ENCODE measurements around the gene VNN1. TPM values are rescaled to one million over a fixed set of nuclear protein-coding genes. Genes with fewer than 3 reads are reported as not detected.
"Not testable (repeated sequence)": the region's sequence is repeated elsewhere in the genome, so short reads cannot be mapped to it uniquely, and the experiment has no call there.

Gene VNN1
- total RNA-seq, 4 donors from 2014 or later: 2.5 to 21.4 (median 6.0) TPM

DNA sequence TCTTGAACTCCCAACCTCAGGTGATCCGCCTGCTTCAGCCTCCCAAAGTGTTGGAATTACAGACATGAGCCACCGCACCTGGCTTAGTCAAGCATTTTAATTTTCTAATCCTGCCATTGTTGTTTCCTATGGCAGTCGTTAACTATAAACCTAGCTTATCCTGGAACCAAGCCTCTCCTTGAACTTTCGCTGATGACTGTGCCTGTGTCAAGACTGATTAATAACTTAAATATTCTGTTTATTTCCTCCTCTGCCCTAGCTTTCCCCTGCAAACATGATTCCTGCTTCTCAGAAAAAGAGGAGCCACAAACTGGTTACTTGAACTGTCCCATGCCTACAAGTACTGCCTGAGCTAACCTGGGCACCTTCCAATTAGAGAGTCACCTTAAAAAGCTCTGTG is 1.5 kb downstream of the VNN1 start:
- no peak for DNase-seq (ENCODE audit: low spot score)
- TF ChIP-seq, protein P1, sequence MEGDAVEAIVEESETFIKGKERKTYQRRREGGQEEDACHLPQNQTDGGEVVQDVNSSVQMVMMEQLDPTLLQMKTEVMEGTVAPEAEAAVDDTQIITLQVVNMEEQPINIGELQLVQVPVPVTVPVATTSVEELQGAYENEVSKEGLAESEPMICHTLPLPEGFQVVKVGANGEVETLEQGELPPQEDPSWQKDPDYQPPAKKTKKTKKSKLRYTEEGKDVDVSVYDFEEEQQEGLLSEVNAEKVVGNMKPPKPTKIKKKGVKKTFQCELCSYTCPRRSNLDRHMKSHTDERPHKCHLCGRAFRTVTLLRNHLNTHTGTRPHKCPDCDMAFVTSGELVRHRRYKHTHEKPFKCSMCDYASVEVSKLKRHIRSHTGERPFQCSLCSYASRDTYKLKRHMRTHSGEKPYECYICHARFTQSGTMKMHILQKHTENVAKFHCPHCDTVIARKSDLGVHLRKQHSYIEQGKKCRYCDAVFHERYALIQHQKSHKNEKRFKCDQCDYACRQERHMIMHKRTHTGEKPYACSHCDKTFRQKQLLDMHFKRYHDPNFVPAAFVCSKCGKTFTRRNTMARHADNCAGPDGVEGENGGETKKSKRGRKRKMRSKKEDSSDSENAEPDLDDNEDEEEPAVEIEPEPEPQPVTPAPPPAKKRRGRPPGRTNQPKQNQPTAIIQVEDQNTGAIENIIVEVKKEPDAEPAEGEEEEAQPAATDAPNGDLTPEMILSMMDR (IDR thresholded peaks at IDR 0.05): no peak
- ATAC-seq (ENCODE audit: low FRiP score): no peak

DNA sequence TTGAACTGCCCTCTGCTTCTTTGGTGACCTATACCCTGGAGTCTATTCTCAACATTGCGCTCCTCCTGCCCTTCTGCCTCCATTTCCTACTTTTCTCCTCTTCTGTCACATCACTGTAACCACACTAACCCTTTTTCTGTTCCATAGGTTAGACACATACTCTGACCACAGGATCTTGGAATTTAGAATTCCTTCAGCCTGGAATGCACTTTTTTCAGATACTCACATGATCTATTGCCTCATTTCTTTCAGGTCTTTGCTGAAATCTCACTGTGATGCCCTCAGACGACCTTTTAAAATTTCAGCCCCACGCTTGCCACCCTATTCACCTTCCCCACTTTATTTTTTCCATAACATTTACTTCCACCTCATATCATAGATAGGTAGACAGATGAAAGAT is 5.1 kb downstream of the VNN1 start:
- ATAC-seq (ENCODE audit: low FRiP score) (no peak), DNase-seq (ENCODE audit: low spot score) (no peak)
- TF ChIP-seq, protein P1 (IDR thresholded peaks at IDR 0.05): no peak

DNA sequence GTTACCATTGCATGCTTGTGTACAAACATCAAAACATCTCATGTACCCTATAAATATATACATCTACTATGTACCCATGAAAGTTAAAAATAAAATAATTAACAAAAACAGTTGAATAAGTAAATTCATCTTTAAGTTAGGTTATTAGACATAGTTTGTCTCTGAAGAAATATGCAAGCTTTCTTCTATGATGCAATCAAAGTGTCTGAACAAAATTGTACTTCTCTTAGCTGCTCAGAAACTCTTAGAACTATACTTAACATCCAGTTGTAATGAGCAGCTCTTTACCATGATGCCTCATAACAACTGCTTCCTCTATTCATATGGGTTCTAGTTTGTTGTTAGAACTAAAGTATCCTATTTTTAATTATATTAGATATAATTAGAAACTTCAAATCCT is 5.9 kb downstream of the VNN1 start:
- DNase-seq (ENCODE audit: low spot score) (no peak), ATAC-seq (ENCODE audit: low FRiP score) (no peak)
- TF ChIP-seq, protein P1 (IDR thresholded peaks at IDR 0.05): no peak

DNA sequence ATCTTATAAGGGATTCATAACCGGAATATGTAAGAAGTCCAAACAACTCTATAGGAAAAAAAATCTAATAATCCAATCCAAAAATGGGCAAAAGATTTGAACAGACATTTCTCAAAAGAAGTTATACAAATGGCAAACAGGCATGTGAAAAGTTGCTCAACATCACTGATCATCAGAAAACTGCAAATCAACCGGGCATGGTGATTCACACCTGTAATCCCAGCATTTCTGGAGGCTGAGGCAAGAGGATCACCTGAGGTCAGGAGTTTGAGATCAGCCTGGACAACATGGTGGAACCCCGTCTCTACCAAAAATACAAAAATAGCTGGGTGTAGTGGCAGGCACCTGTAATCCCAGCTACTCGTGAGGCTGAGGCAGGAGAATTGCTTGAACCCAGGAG is 7.1 kb downstream of the VNN1 start:
- not testable (repeated sequence) for ATAC-seq (ENCODE audit: low FRiP score); DNase-seq (ENCODE audit: low spot score)

DNA sequence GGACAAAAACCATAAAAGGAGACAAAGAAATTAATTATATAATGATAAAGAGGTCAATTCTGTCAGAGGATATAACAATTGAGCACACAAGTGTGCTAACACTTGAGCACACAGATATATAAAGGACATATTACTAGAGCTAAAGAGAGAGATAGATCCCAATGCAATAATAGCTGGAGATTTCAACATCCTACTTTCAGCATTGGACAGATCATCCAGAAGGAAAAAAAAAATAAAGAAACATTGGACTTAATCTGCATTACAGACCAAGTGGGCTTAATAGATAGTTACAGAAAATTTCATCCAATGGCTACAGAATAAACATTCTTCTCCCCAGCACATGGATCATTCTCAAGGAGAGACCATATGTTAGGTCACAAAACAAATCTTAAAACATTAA is 9.9 kb downstream of the VNN1 start:
- no peak for ATAC-seq (ENCODE audit: low FRiP score)
- TF ChIP-seq, protein P1 (IDR thresholded peaks at IDR 0.05): no peak
- DNase-seq (ENCODE audit: low spot score): no peak

DNA sequence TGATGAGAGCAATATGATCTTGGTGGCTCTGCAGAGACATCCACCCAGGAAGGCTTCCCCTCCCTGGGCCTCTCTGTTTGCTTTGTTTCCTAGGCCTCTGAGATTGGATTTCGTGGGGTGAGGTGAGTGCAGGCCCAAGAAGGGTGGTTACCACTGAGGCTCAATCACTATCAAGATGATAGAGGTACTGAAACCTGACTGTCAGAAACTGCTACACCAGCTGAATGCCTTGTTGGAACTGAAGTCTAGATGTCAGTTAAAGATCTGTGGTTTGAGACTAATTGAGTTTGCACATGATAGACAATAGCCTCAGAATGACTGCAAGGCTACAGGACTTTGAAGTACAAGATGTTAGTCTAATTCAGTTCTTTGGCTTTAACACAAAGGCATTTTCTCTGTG is 15.2 kb downstream of the VNN1 start:
- TF ChIP-seq, protein P1 (IDR thresholded peaks at IDR 0.05): no peak
- no peak for ATAC-seq (ENCODE audit: low FRiP score)

DNA sequence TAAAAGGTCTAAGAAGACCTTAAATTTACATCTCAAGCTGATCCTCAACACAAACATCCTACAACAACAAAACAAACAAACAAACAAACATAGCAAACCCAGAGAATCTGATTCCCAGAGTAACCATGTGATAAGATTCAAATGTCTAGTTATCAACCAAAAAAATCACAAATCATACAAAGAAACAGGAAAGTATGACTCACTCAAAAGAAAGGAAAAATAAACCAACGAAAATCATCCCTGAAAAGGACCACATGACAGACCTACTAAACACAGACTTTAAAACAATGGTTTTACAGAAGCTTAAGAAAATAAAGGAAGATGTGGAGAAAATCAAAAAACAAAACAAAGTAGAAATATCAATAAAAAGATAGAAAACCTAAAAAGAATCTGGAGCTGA is 18.1 kb downstream of the VNN1 start:
- TF ChIP-seq, protein P1 (IDR thresholded peaks at IDR 0.05): no peak
- no peak for ATAC-seq (ENCODE audit: low FRiP score)

More for the DNA sequence above, 15.2 kb downstream of the VNN1 start:
- DNase-seq (ENCODE audit: low spot score): no peak

DNA sequence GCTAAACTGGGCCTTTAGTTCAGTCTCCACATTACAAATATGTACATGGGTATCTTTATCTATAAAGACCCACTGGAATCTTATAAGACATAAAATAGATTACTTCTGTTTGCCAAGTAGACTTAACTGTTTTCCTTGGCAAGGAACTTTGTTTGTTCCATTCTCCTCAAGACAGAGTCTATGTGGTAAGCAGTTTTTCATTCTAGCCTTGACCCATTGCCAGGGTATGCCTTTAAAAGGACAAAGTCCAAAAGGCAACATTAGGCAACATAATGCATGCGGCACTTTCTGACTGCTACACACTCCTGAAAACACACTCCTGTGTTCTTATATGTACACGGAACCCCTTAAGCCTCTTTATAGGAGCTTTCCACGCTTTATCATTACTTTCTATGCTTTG is 20.4 kb downstream of the VNN1 start:
- ATAC-seq (ENCODE audit: low FRiP score) (no peak), DNase-seq (ENCODE audit: low spot score) (no peak)
- TF ChIP-seq, protein P1 (IDR thresholded peaks at IDR 0.05): no peak

More for the DNA sequence above, 18.1 kb downstream of the VNN1 start:
- DNase-seq (ENCODE audit: low spot score): no peak
